Posterior vena cava (tissue), 2 donors: Measurements from ENCODE around the gene BRWD1. TPM values are rescaled to one million over a fixed set of nuclear protein-coding genes. Genes with fewer than 3 reads are reported as not detected.

ENCODE experiments used
- total RNA-seq, 2 donors: library from RNA; stranded (reverse); fragmentation: NEBNext Ultra II Directional; extraction: Animal tissue kit (Norgen Biotek cat#: 25700); gene quantifications; one replicate each; pipeline ENCODE4 v1.2.1, GENCODE V29; 2021
- donor health status: DM: yes; HTN: yes; CAD: no.
- donor health status: DM: yes; HTN: yes; CAD: no.

Gene BRWD1
- total RNA-seq, 2 donors from 2014 or later: 35.5 to 37.3 TPM

Other genes starting within 250 kb of the BRWD1 start
- gene PSMG1, start 130.2 kb downstream of the BRWD1 start, total RNA-seq: 10 to 100 TPM; 30.9 to 33.8 TPM
- gene HMGN1, start 35.5 kb upstream of the BRWD1 start, total RNA-seq: 100 to 1,000 TPM in 1 of 2 donors, 10 to 100 TPM in 1; 65.9 to 101 TPM
- 1 to 10 TPM; 1.5 to 1.7 TPM for gene LCA5L, start 132.1 kb upstream of the BRWD1 start, total RNA-seq
- 10 to 100 TPM; 26.4 to 44.0 TPM for gene SH3BGR, start 138.3 kb upstream of the BRWD1 start, total RNA-seq